Activated T-cell treated with anti-CD3 and anti-CD28 coated beads, Interleukin-2, amount 50 U/mL, for 4 hours (primary cell): ENCODE results near the gene ANGPTL2. TPM values are rescaled to one million over a fixed set of nuclear protein-coding genes. Genes with fewer than 3 reads are reported as not detected.

Experiments used
- ATAC-seq, 2 donors: fragments of 200-7000 bp; cut with Tn5 transposase; one replicate each; pipeline ENCODE4 v1.10.0; 2021
- DNase-seq: peaks from one replicate; pipeline ENCODE4 v3.0.0-alpha.2; 2020
- H3K27me3 Mint-ChIP-seq: one replicate; pipeline ENCODE4 v1.8.0; 2021; ENCODE audit warnings: low read depth, mixed read lengths
- H3K36me3 Mint-ChIP-seq: one replicate; pipeline ENCODE4 v1.8.0; 2022; ENCODE audit warnings: mixed read lengths; ENCODE audit not compliant: insufficient read depth
- H3K4me1 Mint-ChIP-seq: one replicate; pipeline ENCODE4 v1.8.0; 2021; ENCODE audit warnings: low read depth, mixed read lengths
- H3K4me3 Mint-ChIP-seq: one replicate; pipeline ENCODE4 v1.8.0; 2021; ENCODE audit warnings: mild to moderate bottlenecking, moderate library complexity, mixed read lengths
- H3K9me3 Mint-ChIP-seq: one replicate; pipeline ENCODE4 v1.8.0; 2021; ENCODE audit warnings: mixed read lengths
- total RNA-seq, 3 donors: library from RNA; stranded (reverse); gene quantifications; one replicate each; pipeline ENCODE4 v1.2.1, GENCODE V29; 2021

Gene ANGPTL2
- total RNA-seq, 3 donors from 2014 or later: 0.05 TPM; not detected in 2

DNA sequence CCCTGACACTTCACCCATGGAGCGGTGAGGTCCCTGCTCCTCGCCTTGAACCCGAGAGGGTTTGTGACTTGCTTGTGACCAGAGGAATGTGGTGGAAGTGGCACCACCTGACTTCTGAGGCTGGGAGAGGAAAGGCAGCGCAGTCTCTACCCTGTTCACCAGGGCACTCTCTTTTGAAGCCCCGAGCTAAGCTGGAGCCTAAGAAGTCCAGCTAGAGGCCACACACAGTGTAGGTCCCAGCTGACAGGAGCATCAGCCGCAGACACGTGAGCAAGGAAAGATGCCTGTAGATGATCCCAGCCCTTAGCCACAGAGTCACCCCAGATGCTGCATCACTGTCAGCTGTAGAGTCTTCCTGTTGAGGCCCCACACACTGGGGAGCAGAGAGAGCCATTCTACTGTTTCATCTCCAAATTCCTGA lies 1.7 kb upstream of the ANGPTL2 start:
- H3K4me1 Mint-ChIP-seq: no peaks in the 10 kb centered on the region
- H3K36me3 Mint-ChIP-seq: peaks cover 2% of the 10 kb centered on the region
- ATAC-seq (no peak), DNase-seq (no peak)
- H3K9me3 Mint-ChIP-seq: no peaks in the 10 kb centered on the region
- peaks cover 30% of the 10 kb centered on the region for H3K27me3 Mint-ChIP-seq
- H3K4me3 Mint-ChIP-seq: no peak overlapping the region

DNA sequence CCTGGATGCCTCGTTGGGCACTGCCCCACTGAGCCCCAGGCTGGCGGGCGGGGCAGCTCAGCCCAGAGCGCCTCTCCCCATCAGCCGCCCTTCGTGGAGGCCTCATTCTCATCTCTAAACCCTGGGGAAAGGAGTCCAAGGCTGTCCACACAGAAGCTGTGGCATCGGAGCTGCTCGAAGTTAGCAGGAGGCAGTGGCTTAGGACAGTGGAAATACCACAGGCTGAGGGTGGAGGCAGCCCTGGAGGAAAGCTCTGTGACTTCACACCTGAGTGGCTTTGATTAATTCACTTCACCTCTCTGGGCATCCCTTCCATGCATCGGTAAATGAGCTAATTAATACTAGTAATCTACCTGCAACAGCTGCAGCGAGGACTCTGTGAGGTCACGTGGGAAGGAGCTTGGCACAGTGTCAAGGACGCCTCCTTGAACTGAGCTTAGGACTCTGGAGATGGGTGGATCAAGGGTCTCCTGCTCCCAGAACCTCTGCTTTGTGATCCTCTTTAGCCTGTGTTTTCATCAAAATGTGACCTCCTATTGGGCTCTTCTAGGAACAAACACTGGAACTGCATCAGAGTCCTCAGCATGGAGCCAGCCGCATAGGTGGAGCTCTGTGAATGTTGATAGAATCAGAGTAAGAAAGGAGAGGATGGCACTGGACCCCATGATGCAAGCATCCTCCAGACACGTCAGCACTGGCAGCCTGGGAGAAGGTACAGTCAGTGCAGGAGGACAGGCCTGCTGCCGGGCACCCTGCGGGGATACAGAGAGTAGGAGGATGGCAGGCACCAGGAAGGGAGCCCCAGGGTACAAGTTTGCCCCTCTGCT lies 842 bp upstream of the ANGPTL2 start:
- DNase-seq: no peak
- Mint-ChIP-seq H3K27me3 (peaks cover 30% of the 10 kb centered on the region), H3K4me1 (no peaks in the 10 kb centered on the region), H3K9me3 (no peaks in the 10 kb centered on the region), H3K4me3 (no peak overlapping the region), H3K36me3 (peaks cover 2% of the 10 kb centered on the region)
- ATAC-seq: no peak

DNA sequence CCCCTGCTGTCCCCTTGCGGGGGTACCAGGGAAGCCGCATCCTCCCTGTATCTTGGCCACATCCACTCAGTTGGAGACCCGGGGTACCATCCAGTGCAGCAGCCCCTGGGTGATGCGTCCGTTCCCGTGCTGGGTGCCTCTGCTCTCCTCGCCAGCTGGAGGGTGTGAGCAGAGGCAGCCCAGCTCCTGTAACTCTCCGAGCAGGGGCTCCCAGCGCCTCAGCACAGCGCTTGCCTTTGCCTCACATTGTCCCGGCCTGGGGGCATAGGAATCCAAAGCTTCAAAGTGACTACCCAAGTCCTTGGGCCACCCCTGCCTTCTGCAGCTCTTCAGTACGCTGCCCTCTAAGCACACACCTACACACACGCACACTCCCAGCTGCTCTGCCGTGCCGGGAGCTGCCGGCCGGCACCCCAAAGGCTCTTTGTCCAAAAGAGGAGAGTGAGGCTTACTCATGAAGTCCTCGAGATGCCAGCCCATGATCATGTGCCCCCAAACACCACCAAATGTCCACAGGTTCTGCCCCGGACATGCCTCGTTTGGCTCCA lies 733 bp downstream of the ANGPTL2 start:
- Mint-ChIP-seq H3K4me1 (peaks cover 4% of the 10 kb centered on the region), H3K4me3 (no peak overlapping the region), H3K36me3 (peaks cover 2% of the 10 kb centered on the region), H3K27me3 (peaks cover 25% of the 10 kb centered on the region), H3K9me3 (no peaks in the 10 kb centered on the region)
- DNase-seq: no peak
- no peak for ATAC-seq

DNA sequence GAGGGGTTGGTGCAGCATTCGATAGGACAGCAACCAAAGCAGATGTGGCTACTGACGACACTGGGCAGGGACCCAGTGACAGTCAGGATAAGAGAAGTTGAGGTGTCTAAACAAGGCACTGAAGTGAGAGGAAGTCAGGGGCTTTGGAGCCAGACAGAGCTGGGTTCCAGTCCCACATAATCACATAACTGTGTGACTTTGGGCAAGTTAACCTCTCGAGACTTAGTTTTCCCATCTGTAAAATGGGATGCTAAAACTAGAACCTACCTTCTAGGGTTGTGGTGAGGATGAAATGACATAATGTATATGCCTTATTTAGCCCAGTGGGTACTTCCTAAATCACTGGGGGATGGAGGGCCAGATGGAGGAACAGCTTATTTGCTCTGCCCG lies 3.1 kb downstream of the ANGPTL2 start:
- peaks cover 25% of the 10 kb centered on the region for H3K27me3 Mint-ChIP-seq
- H3K4me3 Mint-ChIP-seq: no peak overlapping the region
- H3K36me3 Mint-ChIP-seq: no peaks in the 10 kb centered on the region
- H3K9me3 Mint-ChIP-seq: no peaks in the 10 kb centered on the region
- DNase-seq (no peak), ATAC-seq (no peak)
- peaks cover 10% of the 10 kb centered on the region for H3K4me1 Mint-ChIP-seq

DNA sequence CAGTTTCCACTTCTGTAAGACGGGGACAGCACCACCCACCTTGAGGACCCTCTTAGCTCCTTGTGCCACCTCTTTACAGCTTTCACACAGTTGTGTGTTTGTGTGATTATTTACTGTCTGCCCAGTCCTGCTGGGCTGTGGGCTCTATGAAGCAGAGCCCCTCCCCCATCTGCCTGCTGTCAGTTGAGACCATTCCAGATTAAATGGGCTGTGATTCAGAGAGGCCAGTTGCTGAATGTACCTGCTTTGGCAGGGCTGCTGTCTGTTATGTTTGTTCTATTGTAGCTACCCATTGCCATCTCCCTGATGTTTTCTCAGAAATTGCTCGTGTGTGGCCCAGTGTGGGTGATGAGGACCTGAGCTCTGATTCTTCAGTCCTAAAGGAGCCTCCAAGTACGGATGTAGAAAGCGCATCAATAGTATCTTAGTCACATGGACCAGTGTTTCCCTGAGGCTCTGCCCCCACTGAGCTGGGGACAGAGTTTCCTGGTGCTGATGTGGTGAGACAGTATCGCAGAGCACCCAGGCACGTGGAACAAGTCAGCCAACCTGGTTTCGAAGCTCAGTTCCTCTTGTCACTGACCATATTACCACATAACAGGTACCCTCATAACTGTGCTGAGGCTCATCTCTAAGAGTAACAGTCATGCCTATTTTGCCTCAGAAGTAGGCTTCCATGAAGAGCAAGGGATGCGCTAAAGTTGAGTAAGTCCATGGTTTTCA lies 3.7 kb downstream of the ANGPTL2 start:
- H3K36me3 Mint-ChIP-seq: no peaks in the 10 kb centered on the region
- no peak overlapping the region for H3K4me3 Mint-ChIP-seq
- no peaks in the 10 kb centered on the region for H3K9me3 Mint-ChIP-seq
- H3K27me3 Mint-ChIP-seq: peaks cover 25% of the 10 kb centered on the region
- DNase-seq (no peak), ATAC-seq (no peak)
- H3K4me1 Mint-ChIP-seq: peaks cover 10% of the 10 kb centered on the region

DNA sequence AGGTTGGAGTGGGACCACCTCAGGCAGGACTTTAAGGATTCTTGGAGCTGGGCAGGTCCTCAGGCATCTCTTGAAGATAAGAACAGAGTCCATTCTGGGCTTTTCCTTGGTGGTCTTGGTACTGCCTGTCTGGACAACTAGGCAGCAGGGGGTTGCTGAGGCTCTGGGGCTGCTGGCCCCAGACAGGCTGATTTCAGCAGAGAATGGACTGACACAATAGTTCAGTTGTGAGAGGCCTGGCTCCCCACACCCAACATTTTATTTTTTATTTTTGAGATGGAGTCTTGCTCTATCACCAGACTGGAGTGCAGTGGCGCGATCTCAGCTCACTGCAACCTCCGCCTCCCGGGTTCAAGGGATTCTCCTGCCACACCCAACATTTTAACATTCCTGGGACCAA lies 4.6 kb downstream of the ANGPTL2 start:
- Mint-ChIP-seq H3K36me3 (no peaks in the 10 kb centered on the region), H3K4me1 (peaks cover 10% of the 10 kb centered on the region), H3K9me3 (no peaks in the 10 kb centered on the region), H3K27me3 (peaks cover 19% of the 10 kb centered on the region), H3K4me3 (no peak overlapping the region)
- ATAC-seq (no peak), DNase-seq (no peak)

DNA sequence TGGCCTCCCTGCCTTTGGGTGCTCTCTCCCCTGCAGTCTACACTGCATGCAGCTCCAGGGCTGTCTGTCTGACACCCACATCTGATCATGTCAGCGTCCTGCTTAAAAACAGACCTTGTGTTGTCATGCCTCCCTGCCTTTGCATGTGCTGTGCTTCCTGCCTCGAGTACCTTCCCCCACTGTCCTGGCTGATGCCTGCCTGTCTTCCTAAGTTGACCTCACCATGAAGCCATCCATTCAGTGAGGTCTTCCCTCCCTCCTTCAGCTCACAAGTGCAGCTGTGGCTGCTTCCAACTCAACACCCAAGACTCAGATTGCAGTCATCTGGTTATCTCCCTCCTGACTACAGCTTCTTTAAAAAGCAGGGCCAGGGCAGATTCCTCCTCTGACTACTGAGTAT lies 5.5 kb downstream of the ANGPTL2 start:
- no peak for DNase-seq
- H3K4me1 Mint-ChIP-seq: peaks cover 10% of the 10 kb centered on the region
- H3K9me3 Mint-ChIP-seq: no peaks in the 10 kb centered on the region
- peaks cover 2% of the 10 kb centered on the region for H3K36me3 Mint-ChIP-seq
- no peak for ATAC-seq
- no peak overlapping the region for H3K4me3 Mint-ChIP-seq
- H3K27me3 Mint-ChIP-seq: peaks cover 19% of the 10 kb centered on the region

DNA sequence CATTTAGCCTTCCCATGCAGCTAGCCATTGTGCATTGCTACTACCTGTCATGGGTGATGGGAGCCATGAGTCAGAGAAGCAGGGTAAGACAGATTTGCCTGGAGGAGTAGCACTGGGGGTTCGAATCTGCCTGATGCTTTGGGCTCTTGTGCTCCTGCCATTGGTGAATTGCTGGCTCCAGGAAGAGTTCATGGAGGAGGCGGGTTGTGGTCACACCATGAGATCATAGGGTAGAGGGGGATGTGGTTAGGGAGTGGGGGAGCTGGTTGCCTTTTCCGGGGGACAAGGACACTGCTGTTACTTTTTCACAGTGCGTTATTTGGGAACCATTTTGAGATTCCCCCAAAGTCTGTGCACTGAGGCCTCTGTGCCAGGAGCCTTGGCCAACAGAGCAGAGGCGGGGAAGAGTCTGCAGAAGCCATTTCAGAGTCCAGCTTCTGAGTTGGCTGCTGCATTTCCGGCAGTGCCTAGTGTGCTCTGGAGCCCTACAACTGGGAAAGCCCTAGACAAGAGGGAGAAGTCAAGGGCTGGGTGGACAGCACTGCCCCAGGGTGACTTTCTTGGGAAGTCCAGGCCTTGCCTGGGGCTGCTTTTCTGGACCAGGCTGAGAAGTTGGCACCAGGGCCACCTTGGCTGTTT lies 6.2 kb downstream of the ANGPTL2 start:
- H3K9me3 Mint-ChIP-seq: no peaks in the 10 kb centered on the region
- H3K4me1 Mint-ChIP-seq: peaks cover 10% of the 10 kb centered on the region
- no peak for DNase-seq
- peaks cover 12% of the 10 kb centered on the region for H3K27me3 Mint-ChIP-seq
- ATAC-seq: no peak
- no peak overlapping the region for H3K4me3 Mint-ChIP-seq
- peaks cover 2% of the 10 kb centered on the region for H3K36me3 Mint-ChIP-seq

DNA sequence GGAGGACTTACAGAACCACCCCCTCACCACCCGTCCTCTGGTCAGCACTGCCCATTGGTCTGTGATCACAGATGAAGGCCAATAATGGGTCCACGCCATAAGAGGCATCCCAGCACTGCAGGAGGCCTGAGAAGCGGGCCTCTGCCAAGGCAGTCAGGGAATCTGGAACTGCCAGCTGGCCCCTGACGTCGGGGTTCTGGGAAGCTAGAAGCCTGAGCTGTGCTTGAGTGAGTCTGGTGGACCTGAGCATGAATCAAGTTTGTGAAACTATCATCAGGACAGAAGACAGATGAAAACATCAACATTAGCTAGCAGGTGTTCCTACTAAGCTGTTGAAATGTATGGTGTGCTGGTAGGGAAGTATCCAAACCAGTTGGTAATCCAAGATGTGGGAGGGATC lies 7.8 kb downstream of the ANGPTL2 start:
- DNase-seq: no peak
- H3K4me3 Mint-ChIP-seq: no peak overlapping the region
- no peaks in the 10 kb centered on the region for H3K9me3 Mint-ChIP-seq
- no peak for ATAC-seq
- H3K4me1 Mint-ChIP-seq: peaks cover 10% of the 10 kb centered on the region
- H3K36me3 Mint-ChIP-seq: peaks cover 2% of the 10 kb centered on the region
- H3K27me3 Mint-ChIP-seq: no peaks in the 10 kb centered on the region

DNA sequence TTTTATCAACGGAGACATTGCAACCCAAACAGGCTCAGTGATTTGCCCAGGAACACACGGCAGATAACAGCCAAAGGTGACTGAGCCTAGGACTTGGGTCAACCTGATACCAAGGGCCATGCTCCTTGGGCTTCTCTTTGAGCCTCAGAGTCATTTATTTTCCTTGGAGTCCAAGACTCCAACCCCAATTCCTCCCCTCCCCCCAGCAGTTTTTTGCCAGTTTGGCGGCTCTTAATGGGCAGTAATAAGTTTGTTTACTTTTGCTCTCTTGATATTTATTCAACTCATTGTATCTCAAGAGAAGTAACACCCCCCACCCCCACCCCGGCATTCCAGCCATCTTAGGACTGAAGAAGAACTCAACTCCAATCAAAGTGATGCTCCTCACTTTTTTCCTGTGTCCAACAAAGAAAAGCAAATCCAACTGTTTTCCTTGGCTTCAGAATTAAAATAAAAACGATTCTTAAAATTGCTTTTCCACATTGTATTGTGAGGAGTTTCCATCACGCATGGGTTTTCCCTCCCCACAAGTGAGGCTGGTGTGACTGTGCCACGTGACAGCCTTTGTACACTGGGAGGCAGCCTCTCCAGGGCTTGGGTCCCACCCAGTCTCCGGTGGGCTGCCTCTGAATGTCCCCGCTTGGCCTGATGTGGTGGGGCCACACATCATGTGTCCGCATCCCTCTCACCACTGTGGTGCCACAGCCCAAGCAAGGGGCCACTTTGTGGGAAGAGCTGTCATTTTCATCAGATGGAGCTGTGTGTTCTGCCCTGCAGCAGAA lies 9.1 kb downstream of the ANGPTL2 start:
- ATAC-seq (no peak), DNase-seq (no peak)
- Mint-ChIP-seq H3K4me3 (no peak overlapping the region), H3K4me1 (peaks cover 10% of the 10 kb centered on the region), H3K36me3 (peaks cover 2% of the 10 kb centered on the region), H3K27me3 (no peaks in the 10 kb centered on the region), H3K9me3 (no peaks in the 10 kb centered on the region)

DNA sequence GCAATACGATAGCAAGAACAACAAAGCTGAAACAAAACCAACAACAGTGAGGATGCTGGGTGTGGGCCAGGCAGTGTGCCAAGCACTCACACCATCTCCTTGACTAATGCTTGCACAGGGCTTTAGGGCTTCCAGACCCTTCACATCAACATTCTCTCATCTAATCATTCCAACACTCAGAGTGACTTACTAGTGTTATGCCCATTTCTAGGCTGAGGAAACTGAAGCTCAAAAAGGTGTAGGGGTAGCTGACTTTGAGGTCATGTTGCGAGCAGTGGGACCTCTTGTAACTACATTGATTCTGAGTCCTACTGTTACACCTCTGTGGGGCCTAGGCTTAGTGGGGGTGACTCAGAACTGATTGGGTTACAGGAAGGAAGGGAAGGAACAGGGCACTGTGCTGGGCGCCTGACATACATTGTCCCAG lies 9.7 kb downstream of the ANGPTL2 start:
- DNase-seq (no peak), ATAC-seq (no peak)
- no peaks in the 10 kb centered on the region for H3K9me3 Mint-ChIP-seq
- peaks cover 10% of the 10 kb centered on the region for H3K4me1 Mint-ChIP-seq
- peaks cover 2% of the 10 kb centered on the region for H3K36me3 Mint-ChIP-seq
- no peak overlapping the region for H3K4me3 Mint-ChIP-seq
- H3K27me3 Mint-ChIP-seq: no peaks in the 10 kb centered on the region

DNA sequence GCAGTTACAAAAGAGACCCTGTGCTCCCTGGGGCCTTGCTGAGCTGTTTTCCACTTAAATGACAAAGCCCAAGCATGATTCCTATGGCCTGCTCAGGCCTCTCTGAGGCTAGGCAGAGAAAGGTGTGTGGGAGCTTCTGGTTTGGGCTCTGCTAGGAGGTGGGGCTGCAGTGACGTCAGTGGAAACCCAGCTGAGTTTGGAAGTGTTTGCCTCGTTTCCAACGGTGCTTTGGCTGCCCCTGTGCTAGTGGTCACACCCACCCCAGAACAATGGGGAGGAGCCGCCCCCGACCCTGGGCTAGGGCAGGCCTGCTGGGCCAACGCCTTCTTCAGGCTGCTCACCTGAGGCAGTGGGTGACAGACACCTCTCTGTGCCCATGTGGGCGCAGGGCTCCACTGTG lies 10.4 kb downstream of the ANGPTL2 start:
- H3K36me3 Mint-ChIP-seq: peaks cover 2% of the 10 kb centered on the region
- no peaks in the 10 kb centered on the region for H3K9me3 Mint-ChIP-seq
- no peaks in the 10 kb centered on the region for H3K27me3 Mint-ChIP-seq
- peaks cover 10% of the 10 kb centered on the region for H3K4me1 Mint-ChIP-seq
- DNase-seq (no peak), ATAC-seq (no peak)
- H3K4me3 Mint-ChIP-seq: no peak overlapping the region

DNA sequence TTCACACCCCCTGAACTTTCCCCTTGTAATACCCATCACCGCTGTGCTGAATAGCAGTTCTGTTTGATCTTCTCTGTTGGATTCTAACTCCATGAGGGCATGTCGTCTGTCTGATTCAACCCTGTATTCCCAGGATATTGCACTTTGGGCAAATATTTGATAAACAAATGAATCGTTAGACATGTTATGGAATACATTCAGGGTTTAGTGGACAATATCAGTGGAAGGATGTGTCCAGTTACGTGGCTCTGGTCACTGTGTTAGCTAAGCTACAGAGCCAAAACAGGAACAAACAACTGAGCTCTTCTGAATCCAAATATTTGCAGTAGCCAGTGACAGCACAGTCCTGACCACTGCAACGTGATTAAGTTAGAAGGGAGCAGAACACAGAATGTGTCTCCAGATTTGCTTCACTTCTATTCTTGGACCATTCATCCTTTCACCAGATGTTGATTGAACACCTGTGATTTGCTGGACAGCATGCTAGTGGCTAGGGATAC lies 13.2 kb downstream of the ANGPTL2 start:
- H3K4me3 Mint-ChIP-seq: no peak overlapping the region
- DNase-seq: no peak
- H3K36me3 Mint-ChIP-seq: peaks cover 2% of the 10 kb centered on the region
- no peaks in the 10 kb centered on the region for H3K4me1 Mint-ChIP-seq
- H3K9me3 Mint-ChIP-seq: no peaks in the 10 kb centered on the region
- no peaks in the 10 kb centered on the region for H3K27me3 Mint-ChIP-seq
- no peak for ATAC-seq
